GM21576 (cell line): ENCODE measurements around the gene MARCHF3.
"Not testable (repeated sequence)": the region's sequence is repeated elsewhere in the genome, so short reads cannot be mapped to it uniquely, and the experiment has no call there.

Source experiments
- ATAC-seq: cut with Tn5 transposase; IDR thresholded peaks from one replicate; pipeline ENCODE4 v1.9.1; 2021; ENCODE audit warnings: mild to moderate bottlenecking, moderate library complexity; ENCODE audit not compliant: unreplicated experiment

Gene MARCHF3

GRCh38 chr5:126961702-126962101 is 68.7 kb downstream of the MARCHF3 start:
- peak; percentile 73 for ATAC-seq

DNA sequence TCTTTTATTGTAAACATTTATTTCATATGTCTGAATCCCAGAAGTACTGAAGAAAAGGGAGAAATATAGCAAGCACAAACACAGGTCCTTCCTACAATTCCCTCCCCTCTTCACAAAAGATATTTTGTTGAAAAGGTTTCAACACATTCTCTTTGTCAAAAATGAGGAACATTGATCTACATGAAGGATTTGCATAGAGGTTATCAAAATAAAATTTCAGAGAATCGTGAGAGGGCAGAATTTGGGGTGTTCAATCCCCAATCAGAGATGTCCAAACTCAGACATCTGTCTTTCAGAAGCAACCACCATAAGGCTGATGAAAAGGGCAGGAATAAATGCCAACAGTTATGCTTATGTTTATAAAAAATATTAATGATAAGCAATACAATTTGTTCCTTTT is 69.2 kb downstream of the MARCHF3 start:
- no peak for ATAC-seq

DNA sequence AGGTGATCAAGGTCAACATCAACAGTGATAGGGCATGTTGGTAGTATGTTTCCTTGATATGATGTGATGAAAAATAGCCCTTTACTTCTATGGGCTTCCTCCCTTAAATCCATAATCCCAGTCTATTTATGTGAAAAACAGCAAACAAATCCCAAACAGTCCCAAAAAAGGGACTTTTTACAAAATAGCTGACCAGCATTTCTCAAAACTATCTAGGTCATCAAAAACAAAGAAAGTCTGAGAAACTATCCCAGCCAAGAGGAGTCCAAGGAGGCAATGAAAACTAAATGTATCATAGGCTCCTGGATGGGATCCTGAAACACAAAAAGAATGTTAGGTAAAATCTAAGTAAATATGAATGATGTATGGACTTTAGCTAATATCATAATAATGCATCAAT is 71.2 kb downstream of the MARCHF3 start:
- ATAC-seq: no peak

GRCh38 chr5:126956991-126957390 is 73.4 kb downstream of the MARCHF3 start:
- ATAC-seq: no peak

GRCh38 chr5:126954981-126955380 is 75.4 kb downstream of the MARCHF3 start:
- no peak for ATAC-seq

DNA sequence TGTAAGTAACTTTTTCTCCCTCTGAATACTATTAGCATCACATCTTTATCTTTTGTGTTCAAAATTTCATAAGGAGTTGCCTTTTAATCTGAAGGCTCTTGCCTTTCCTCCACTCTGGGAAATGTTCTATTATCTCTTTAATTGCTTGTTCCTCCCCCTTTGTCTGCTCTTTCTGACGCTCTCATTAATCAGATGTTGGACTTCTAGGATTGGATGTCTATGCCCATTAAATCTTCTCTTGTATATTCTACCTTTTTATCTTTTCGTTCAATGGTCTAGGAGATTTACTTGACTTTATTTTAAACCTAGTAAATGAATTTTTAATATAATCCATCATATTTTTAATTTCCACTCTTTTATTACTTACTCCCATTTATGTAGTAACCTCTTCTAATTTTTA is 76.7 kb downstream of the MARCHF3 start:
- no peak for ATAC-seq

- ATAC-seq: no peak
Observed at GRCh38 chr5:126949475-126949874, 80.9 kb downstream of the MARCHF3 start.

GRCh38 chr5:126948453-126948852 is 81.9 kb downstream of the MARCHF3 start:
- no peak for ATAC-seq

DNA sequence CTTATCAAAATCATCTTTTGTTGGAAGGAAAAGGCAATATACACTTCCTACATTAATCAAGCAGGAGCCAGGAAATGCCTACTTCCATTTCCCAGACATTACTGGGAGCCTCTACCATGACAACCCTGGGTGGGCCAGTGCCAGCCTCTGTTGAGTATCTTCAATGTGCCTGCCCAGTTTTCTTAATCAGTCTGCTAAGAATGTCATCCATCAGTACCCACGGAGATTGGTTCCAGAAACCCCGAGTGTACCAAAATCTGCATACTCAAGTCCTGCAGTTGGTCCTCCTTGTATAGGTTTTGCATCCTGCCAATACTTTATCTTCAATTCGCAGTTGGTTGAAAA is 82.4 kb downstream of the MARCHF3 start:
- ATAC-seq: peak; percentile 17

- ATAC-seq: peak; percentile 79
Observed at GRCh38 chr5:126947146-126948010, 83.0 kb downstream of the MARCHF3 start.

DNA sequence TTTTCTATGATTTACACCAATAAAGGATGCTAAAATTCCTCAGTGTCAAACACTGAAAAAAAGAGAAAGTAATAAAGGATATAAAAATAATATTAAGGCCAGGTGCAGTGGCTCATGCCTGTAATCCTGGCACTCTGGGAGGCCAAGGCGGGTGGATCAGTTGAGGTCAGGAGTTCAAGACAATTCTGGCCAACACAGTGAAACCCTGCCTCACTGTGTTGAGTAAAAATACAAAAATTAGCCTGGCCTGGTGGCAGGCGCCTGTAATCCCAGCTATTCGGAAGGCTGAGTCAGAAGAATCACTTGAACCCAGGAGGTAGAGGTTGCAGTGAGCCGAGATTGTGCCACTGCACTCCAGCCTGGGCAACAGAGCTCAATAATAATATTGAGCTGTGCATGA is 87.5 kb downstream of the MARCHF3 start:
- not testable (repeated sequence) for ATAC-seq

DNA sequence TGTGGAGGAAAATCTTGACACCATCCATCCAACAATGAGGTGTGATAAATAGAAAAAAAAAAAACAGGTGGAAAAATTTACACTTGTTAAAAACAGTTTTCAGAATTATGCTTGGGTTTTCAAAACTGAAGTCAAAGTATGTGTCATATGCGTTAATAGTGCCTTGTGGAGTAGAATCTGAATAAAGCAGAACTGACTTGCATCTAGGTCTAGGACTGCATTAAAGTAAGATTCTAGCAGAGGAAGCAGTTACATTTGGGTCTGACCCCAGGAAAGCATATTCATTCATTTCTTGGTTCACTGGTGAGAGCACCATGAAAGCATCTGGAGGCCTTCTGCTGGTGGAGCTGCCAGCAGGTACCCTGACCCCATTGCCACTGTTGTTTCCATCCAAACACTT is 89.0 kb downstream of the MARCHF3 start:
- ATAC-seq: no peak

- ATAC-seq: no peak
Observed at GRCh38 chr5:126939887-126940286, 90.5 kb downstream of the MARCHF3 start.

DNA sequence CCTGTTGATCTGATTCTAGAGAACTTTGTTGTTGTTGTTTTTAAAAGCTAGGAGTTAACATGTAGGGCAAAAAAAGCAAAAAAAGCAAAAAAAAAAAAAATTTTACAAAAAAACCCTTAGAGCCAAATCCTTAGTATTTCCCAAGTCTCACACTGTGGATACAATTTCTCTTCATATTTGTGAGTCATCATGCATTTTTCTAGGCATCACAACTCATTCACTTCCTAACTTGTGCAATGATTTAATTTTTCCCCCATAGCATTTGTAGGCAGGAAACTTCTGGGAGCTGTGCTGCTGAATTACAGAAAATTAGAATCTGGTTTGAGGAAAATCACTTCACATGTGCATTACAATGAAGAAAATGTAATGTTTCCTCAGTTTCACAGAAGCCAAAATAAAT is 91.9 kb downstream of the MARCHF3 start:
- no peak for ATAC-seq

- ATAC-seq: no peak
Observed at GRCh38 chr5:126937771-126938170, 92.6 kb downstream of the MARCHF3 start.

GRCh38 chr5:126936775-126937418 is 93.5 kb downstream of the MARCHF3 start:
- no peak for ATAC-seq

DNA sequence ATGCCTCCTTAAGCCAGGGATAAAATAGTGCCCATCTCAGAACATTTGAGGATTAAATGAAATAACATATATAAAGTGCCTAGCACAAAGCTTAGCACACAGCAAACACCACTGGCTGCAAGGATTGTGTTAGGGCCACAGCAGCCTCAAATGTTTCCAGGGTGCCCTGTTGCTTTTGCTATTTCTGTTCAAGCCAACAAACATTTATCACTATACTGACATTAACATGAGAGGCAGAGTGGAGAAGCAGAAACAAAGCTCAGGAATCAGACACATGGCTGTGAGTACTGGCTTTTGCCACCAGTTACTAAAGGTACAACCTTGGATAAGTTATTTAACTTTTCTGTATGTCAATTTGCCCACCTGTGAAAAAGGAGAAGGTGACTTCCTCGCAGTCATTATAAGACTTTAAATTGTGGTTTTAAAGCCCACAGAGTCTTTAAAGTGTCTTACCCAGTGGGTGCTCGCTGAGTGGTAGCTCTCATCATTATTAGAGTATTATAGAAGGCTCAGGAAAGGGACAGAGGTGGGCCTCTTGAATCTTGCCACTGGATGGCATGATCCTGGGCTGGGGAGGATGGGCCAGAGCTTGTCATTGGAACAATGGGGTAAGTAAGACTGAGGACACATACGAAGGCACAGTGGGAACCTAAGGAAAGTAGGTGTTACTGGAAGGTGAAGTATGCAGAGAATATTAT is 98.2 kb downstream of the MARCHF3 start:
- ATAC-seq: no peak

GRCh38 chr5:126928041-126928440 is 102.3 kb downstream of the MARCHF3 start:
- ATAC-seq: no peak

- ATAC-seq: no peak
Observed at GRCh38 chr5:126927429-126927828, 102.9 kb downstream of the MARCHF3 start.

GRCh38 chr5:126926187-126926586 is 104.2 kb downstream of the MARCHF3 start:
- no peak for ATAC-seq

GRCh38 chr5:126925482-126925881 is 104.9 kb downstream of the MARCHF3 start:
- no peak for ATAC-seq
